Transverse colon (tissue), 4 donors: Measurements from ENCODE around the gene CAV2. TPM values are rescaled to one million over a fixed set of nuclear protein-coding genes. Genes with fewer than 3 reads are reported as not detected.
A peak's percentile ranks its signal among the peaks of the same experiment; 100 is the strongest.

Experiments used
- DNase-seq: peaks from one replicate; pipeline ENCODE4 v3.0.0-alpha.2; 2019
- H3K27ac ChIP-seq, 4 donors: fragments of 200-600 bp; sonication (generic); 2 replicates each; pipeline ENCODE4 v1.5.1; 2016 to 2018; ENCODE audit warnings: inconsistent platforms in 4 of 4
- H3K27me3 ChIP-seq: fragments of 200-600 bp; sonication (generic); 2 replicates; pipeline ENCODE4 v1.5.1; 2017; ENCODE audit warnings: inconsistent platforms
- H3K36me3 ChIP-seq, 4 donors: fragments of 200-600 bp; sonication (generic); 2 replicates each; pipeline ENCODE4 v1.5.1; 2017 to 2019; ENCODE audit warnings: inconsistent platforms in 4 of 4
- H3K4me1 ChIP-seq, 4 donors: fragments of 200-600 bp; sonication (generic); 2 replicates each; pipeline ENCODE4 v1.5.1; 2017 to 2020; ENCODE audit warnings: inconsistent platforms in 4 of 4
- H3K4me3 ChIP-seq, 4 donors: fragments of 200-600 bp; sonication (generic); 1 replicate in 1 of 4; 2 replicates in 3 of 4; pipeline versions ENCODE4 v1.5.1 to v1.6.1; 2017 to 2019; ENCODE audit warnings: inconsistent platforms in 4 of 4
- H3K9me3 ChIP-seq, 2 donors: fragments of 200-600 bp; sonication (generic); 2 replicates each; pipeline ENCODE4 v1.5.1; 2017 to 2019; ENCODE audit warnings: inconsistent platforms in 2 of 2
- EP300 ChIP-seq: sonication (generic); formaldehyde crosslinking; IDR thresholded peaks from one replicate; pipeline ENCODE4 v1.6.1; 2017; ENCODE audit warnings: antibody characterized with exemption, low read depth
- POLR2A ChIP-seq: fragments of 450-650 bp; IDR thresholded peaks from one replicate; pipeline ENCODE4 v1.6.1; 2016; ENCODE audit warnings: antibody characterized with exemption, mild to moderate bottlenecking, moderate library complexity
- POLR2AphosphoS5 ChIP-seq, 3 donors: sonication (generic); formaldehyde crosslinking; IDR thresholded peaks; one replicate each; pipeline ENCODE4 v1.6.1; 2016; ENCODE audit warnings: antibody characterized with exemption in 3 of 3
- WGBS, 2 donors: methylation state at CpG; one replicate each; pipeline ENCODE4 v1.1.5; 2018; ENCODE audit warnings: low coverage in 1 of 2; 5-methylcytosine and 5-hydroxymethylcytosine counted together
- in situ Hi-C, 4 donors: fragments of 200-750 bp; cut with MboI; loops; one replicate each; pipeline versions ENCODE4 v1.15.0 to v1.15.1; 2017; ENCODE audit warnings: low sequenced_read_pairs in 3 of 4, low pct_ligation_motif_present in 1 of 4, low pct_unique_long_range_greater_than_20kb in 1 of 4
- intact Hi-C: fragments of 100-400 bp; cut with DNase I; formaldehyde crosslinking; loops from one replicate; pipeline ENCODE4 v1.15.1; 2023; ENCODE audit warnings: low total_unique reads
- total RNA-seq, 4 donors: library from RNA; depleted of rRNA; stranded (reverse); fragments of >200 nt; gene quantifications; one replicate each; pipeline ENCODE4 v1.1.0, GENCODE V29; 2016
- TF ChIP-seq, protein P1 (sequence below), 5 experiments: fragments of 200-600 bp in 3 of 5; fragments of 450-650 bp in 2 of 5; sonication (generic) in 3 of 5; IDR thresholded peaks; 1 replicate in 2 of 5; 2 replicates in 3 of 5; pipeline ENCODE4 v1.5.1; 2016 to 2017; ENCODE audit warnings: antibody characterized with exemption in 5 of 5, inconsistent platforms in 3 of 5, mild to moderate bottlenecking in 2 of 5, moderate library complexity in 1 of 5

Gene CAV2
- total RNA-seq, 4 donors from 2014 or later = 4.1 to 28.3 (median 13.9) TPM

DNA sequence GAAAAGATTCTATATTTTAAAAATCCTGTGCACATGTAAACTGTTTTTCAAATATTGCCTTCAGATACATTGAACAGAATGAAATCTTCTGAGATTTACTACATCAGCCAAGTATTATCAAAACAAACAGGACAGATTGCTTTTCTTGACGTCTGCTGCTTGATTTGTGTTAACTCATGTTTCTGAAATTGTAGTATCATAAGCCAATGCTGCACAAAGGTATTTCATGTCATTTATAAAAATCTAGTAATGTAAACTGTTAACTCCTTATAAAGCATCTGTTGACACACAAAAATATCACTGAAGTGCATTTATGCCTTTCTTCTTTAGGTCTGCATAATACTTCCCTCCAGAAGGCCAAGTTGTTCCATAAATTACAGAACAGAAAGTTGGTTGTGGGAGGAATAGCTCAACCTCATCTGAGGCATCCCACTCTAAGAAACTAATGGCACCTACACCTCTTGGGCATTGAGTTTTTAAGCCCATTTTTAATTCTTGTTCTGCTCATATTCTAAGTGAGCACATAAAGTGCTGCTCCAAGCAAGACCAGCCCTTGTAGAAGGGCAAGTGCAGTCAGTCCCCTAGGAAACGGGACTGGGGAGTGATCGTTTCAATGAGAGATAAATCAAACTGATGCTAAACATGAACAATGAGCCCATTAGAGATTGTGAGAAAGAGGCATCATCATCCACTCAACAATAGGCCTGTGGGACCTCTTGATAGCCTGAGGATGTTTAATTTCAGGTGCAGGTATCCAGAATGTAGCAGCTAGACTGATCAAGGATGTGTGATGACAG, 53.8 kb downstream of the CAV2 start:
- in situ Hi-C loops = no loop called here
- no peak for TF ChIP-seq POLR2AphosphoS5 (IDR thresholded peaks at IDR 0.05)
- no peak for TF ChIP-seq POLR2A
- TF ChIP-seq, protein P1, sequence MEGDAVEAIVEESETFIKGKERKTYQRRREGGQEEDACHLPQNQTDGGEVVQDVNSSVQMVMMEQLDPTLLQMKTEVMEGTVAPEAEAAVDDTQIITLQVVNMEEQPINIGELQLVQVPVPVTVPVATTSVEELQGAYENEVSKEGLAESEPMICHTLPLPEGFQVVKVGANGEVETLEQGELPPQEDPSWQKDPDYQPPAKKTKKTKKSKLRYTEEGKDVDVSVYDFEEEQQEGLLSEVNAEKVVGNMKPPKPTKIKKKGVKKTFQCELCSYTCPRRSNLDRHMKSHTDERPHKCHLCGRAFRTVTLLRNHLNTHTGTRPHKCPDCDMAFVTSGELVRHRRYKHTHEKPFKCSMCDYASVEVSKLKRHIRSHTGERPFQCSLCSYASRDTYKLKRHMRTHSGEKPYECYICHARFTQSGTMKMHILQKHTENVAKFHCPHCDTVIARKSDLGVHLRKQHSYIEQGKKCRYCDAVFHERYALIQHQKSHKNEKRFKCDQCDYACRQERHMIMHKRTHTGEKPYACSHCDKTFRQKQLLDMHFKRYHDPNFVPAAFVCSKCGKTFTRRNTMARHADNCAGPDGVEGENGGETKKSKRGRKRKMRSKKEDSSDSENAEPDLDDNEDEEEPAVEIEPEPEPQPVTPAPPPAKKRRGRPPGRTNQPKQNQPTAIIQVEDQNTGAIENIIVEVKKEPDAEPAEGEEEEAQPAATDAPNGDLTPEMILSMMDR (IDR thresholded peaks at IDR 0.05) = no peak
- no peak for TF ChIP-seq EP300
- no peak for DNase-seq
- H3K27me3 ChIP-seq = no peaks in the 10 kb centered on the region
- no peaks in the 10 kb centered on the region for H3K36me3 ChIP-seq
- H3K27ac ChIP-seq = peak overlapping the region in 3 of 4 donors; percentile 34 to 63 (median 50)
- no peaks in the 10 kb centered on the region for H3K4me1 ChIP-seq
- no peaks in the 10 kb centered on the region for H3K9me3 ChIP-seq
- intact Hi-C loops = no loop called here
- WGBS, 2 donors = 56 to 66% methylated on average over 3 of the region's 3 CpGs
- no peak overlapping the region for H3K4me3 ChIP-seq

DNA sequence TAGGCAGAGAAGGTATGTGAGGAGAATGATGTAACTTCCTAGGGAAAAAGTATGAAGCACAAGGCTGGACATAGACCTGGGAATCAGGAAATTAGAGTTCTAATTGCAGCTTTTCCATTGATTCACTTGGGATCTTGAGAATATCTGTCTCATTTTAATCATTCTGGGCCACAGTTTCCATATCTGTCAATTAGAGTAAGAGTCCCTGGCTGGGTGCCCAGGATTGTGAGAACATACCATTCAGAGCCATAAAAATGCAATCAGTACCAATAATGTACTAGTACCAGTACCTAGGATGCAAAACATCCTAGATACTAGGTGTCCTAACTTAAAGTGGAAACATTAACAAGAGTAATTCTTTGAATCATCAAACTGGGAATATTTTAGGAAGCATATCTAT, 54.9 kb downstream of the CAV2 start:
- Histone ChIP-seq H3K27me3 (no peaks in the 10 kb centered on the region), H3K27ac (peak overlapping the region; percentile 1 to 63 (median 42)), H3K4me3 (no peak overlapping the region), H3K4me1 (peaks cover 0 to 4% (median 0%) of the 10 kb centered on the region in 4 donors), H3K9me3 (no peaks in the 10 kb centered on the region), H3K36me3 (no peaks in the 10 kb centered on the region)
- intact Hi-C loops (no loop called here), in situ Hi-C loops (no loop called here)
- no peak for DNase-seq
- TF ChIP-seq POLR2AphosphoS5 (IDR thresholded peaks at IDR 0.05) (no peak), POLR2A (no peak), EP300 (no peak)
- TF ChIP-seq, protein P1 (IDR thresholded peaks at IDR 0.05) = no peak

DNA sequence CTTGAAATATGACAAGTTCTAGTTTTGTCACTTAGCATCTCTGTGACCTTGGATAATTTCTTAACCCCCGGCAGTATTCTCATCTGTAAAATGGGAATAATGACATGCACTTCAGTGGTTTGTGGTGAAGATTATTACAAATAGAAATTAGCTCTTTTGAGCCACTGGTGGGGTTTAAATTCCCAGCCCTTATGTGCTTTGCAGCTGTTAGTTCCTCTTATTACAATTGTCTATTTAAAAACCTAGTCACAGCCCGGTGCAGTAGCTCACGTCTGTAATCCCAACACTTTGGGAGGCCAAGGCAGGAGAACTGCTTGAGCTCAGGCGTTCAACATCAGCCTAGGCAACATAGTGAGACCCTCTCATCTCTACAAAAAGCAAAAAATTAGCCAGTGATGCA, 55.4 kb downstream of the CAV2 start:
- no peak for DNase-seq
- no peaks in the 10 kb centered on the region for H3K36me3 ChIP-seq
- in situ Hi-C loops = no loop called here
- H3K27me3 ChIP-seq = no peaks in the 10 kb centered on the region
- WGBS, 2 donors = 53 to 65% methylated on average over 3 to 4 of the region's 4 CpGs
- no peak overlapping the region for H3K4me3 ChIP-seq
- H3K9me3 ChIP-seq = no peaks in the 10 kb centered on the region
- peak overlapping the region; percentile 1 to 63 (median 42) for H3K27ac ChIP-seq
- intact Hi-C loops = no loop called here
- TF ChIP-seq, protein P1 (IDR thresholded peaks at IDR 0.05) = no peak
- TF ChIP-seq POLR2A (no peak), EP300 (no peak), POLR2AphosphoS5 (IDR thresholded peaks at IDR 0.05) (no peak)
- H3K4me1 ChIP-seq = peaks cover 0 to 6% (median 0%) of the 10 kb centered on the region in 4 donors

DNA sequence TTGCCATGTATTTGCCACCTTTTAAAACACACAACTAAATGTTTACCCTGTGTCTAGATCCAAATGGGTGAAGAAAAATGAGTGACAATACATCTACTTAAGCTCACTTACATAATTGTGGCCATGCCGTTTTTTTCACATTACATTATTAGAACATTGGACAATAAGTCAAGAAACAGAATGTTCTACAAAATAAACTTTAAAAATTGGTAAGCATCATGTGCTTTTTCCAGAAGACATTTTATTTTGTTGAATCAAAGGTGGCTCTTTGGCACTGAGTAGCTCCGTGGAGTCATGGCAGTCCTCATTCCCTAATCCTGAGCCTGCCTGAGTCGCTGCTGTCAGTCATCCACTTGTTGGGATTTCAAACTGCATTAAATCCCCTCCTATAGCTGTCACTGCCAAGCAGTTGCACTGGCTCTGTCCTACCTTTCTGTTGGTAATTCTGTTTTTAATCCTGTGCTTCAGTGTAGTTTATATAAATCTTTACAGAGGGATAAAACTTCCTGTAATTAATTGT, 57.6 kb downstream of the CAV2 start:
- 72 to 78% methylated on average over 3 of the region's 3 CpGs for WGBS, 2 donors
- Histone ChIP-seq H3K36me3 (no peaks in the 10 kb centered on the region), H3K9me3 (no peaks in the 10 kb centered on the region), H3K4me3 (no peak overlapping the region), H3K27ac (peak overlapping the region in 3 of 4 donors; percentile 11 to 77 (median 15)), H3K27me3 (no peaks in the 10 kb centered on the region), H3K4me1 (peaks cover 0 to 6% (median 0%) of the 10 kb centered on the region in 4 donors)
- no peak for DNase-seq
- intact Hi-C loops = no loop called here
- in situ Hi-C loops = no loop called here
- no peak for TF ChIP-seq POLR2A
- TF ChIP-seq, protein P1 (IDR thresholded peaks at IDR 0.05) = no peak
- TF ChIP-seq POLR2AphosphoS5 (IDR thresholded peaks at IDR 0.05) = no peak
- no peak for TF ChIP-seq EP300
